BE2C (cell line): ENCODE measurements around the gene OR2C1. TPM values are rescaled to one million over a fixed set of nuclear protein-coding genes. Genes with fewer than 3 reads are reported as not detected.
A peak's percentile ranks its signal among the peaks of the same experiment; 100 is the strongest.

ENCODE experiments used
- DNase-seq: peaks from one replicate; pipeline ENCODE4 v3.0.0-alpha.2; 2020
- H3K27me3 ChIP-seq: fragments of 250-450 bp; sonication (Bioruptor Pico); 2 replicates; pipeline ENCODE4 v1.5.1; 2020; ENCODE audit warnings: mild to moderate bottlenecking
- H3K36me3 ChIP-seq: fragments of 250-450 bp; sonication (Bioruptor Pico); 2 replicates; pipeline ENCODE4 v1.5.1; 2020; ENCODE audit warnings: mild to moderate bottlenecking
- H3K4me1 ChIP-seq: fragments of 250-450 bp; sonication (Bioruptor Pico); 2 replicates; pipeline ENCODE4 v1.5.1; 2020
- H3K4me3 ChIP-seq: 2 replicates; pipeline ENCODE4 v1.5.1; 2011; ENCODE audit warnings: low read depth, low read length
- H3K9me3 ChIP-seq: fragments of 250-450 bp; sonication (Bioruptor Pico); 2 replicates; pipeline ENCODE4 v1.5.1; 2020
- polyA plus RNA-seq: library from polyadenylated mRNA; unstranded; fragments of >200 nt; gene quantifications from one replicate; pipeline ENCODE4 v1.2.1, GENCODE V29; 2012; ENCODE audit warnings: low read depth, missing spikeins; ENCODE audit not compliant: insufficient read length, insufficient read depth
- TF ChIP-seq, protein P1 (sequence below): IDR thresholded peaks from 2 replicates; pipeline ENCODE4 v1.5.1; 2012; ENCODE audit warnings: mild to moderate bottlenecking, low read depth, low read length

Gene OR2C1
- polyA plus RNA-seq, result not detected

- Histone ChIP-seq H3K4me3 (no peak within 1 kb of the TSS), H3K27me3 (peaks cover 40% of the 10 kb centered on the region), H3K4me1 (no peaks in the 10 kb centered on the region), H3K9me3 (no peaks in the 10 kb centered on the region), H3K36me3 (no peaks in the 10 kb centered on the region)
- TF ChIP-seq, protein P1, sequence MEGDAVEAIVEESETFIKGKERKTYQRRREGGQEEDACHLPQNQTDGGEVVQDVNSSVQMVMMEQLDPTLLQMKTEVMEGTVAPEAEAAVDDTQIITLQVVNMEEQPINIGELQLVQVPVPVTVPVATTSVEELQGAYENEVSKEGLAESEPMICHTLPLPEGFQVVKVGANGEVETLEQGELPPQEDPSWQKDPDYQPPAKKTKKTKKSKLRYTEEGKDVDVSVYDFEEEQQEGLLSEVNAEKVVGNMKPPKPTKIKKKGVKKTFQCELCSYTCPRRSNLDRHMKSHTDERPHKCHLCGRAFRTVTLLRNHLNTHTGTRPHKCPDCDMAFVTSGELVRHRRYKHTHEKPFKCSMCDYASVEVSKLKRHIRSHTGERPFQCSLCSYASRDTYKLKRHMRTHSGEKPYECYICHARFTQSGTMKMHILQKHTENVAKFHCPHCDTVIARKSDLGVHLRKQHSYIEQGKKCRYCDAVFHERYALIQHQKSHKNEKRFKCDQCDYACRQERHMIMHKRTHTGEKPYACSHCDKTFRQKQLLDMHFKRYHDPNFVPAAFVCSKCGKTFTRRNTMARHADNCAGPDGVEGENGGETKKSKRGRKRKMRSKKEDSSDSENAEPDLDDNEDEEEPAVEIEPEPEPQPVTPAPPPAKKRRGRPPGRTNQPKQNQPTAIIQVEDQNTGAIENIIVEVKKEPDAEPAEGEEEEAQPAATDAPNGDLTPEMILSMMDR, result no peak
- DNase-seq, result no peak
Observed at GRCh38 chr16:3355589-3355988, at the start of gene OR2C1. Gene OR2C1, plus strand, starts transcription at chr16:3355889. Its CDS starts 52 bp downstream, at chr16:3355941.

DNA sequence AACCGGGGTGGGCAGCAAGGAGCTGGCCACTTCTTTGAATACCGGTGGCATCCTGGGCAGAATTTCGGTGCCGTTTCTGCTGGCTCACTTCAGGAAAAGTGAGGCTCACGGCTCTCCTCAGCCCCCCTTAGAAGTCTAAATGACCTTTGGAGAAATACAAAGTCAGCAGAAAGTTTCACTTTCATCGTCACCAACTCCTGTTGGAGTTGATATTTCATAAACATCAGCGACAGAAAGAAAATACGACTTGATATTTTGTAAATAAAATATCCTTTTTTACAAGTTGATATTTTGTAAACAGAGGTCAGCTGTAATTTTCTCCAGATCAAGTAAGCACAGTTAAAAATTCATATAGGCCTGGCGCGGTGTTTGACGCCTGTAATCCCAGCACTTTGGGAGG lies 49.6 kb upstream of the OR2C1 start:
- peaks cover 39% of the 10 kb centered on the region for H3K36me3 ChIP-seq
- TF ChIP-seq, protein P1, result no peak

DNA sequence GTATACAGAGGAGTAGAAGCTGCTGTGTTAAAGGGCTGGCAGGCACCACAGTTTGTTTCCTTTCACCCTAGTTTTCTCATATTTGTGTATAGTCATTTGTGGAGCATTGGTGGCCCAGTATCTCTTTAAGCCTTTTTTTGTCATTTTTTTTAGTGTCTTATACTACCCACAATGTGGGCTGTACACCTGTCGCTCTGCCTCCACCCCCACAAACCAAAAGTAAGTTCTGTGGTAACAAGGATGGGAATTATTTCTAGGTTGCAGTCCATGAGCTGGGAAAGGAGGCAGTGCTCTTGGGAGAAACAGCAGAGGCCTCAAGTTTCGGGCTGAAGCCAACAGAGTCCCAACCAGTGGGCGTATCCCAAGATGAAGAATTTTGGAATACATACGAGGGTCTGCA lies 44.2 kb upstream of the OR2C1 start:
- H3K4me3 ChIP-seq, result no peak overlapping the region
- H3K9me3 ChIP-seq, result peaks cover under 1% of the 10 kb centered on the region
- no peak for DNase-seq
- H3K27me3 ChIP-seq, result no peaks in the 10 kb centered on the region
- TF ChIP-seq, protein P1, result no peak
- no peaks in the 10 kb centered on the region for H3K4me1 ChIP-seq
- H3K36me3 ChIP-seq, result peaks cover 73% of the 10 kb centered on the region

More for the DNA sequence above, 49.6 kb upstream of the OR2C1 start:
- no peaks in the 10 kb centered on the region for H3K27me3 ChIP-seq
- H3K4me3 ChIP-seq, result peak overlapping the region; percentile 77
- H3K9me3 ChIP-seq, result peaks cover 7% of the 10 kb centered on the region
- no peak for DNase-seq
- no peaks in the 10 kb centered on the region for H3K4me1 ChIP-seq

DNA sequence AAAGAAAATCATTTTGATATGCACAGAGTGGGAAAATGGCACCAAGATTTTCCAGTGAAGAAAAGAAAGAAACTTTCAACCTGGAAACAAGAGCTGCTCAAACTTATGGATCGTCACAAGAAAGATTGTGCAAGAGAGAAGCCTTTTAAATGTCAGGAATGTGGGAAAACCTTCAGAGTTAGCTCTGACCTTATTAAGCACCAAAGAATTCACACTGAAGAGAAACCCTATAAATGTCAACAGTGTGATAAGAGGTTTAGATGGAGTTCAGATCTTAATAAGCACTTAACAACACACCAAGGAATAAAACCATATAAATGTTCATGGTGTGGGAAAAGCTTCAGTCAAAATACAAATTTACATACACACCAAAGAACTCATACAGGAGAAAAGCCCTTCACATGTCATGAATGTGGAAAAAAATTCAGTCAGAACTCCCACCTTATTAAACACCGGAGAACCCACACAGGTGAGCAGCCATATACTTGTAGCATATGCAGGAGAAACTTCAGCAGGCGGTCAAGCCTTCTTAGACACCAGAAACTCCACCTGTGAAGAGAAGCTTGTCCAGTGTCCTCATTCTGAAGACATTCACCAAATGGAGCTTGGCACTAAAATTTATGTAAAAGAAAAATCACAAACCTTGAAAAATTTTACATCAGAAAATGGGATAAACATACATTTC lies 38.2 kb upstream of the OR2C1 start:
- no peaks in the 10 kb centered on the region for H3K27me3 ChIP-seq
- DNase-seq, result no peak
- H3K9me3 ChIP-seq, result peaks cover 8% of the 10 kb centered on the region
- TF ChIP-seq, protein P1, result no peak
- no peak overlapping the region for H3K4me3 ChIP-seq
- H3K4me1 ChIP-seq, result no peaks in the 10 kb centered on the region
- H3K36me3 ChIP-seq, result peaks cover 58% of the 10 kb centered on the region

- H3K9me3 ChIP-seq, result peaks cover 8% of the 10 kb centered on the region
- H3K4me1 ChIP-seq, result no peaks in the 10 kb centered on the region
- no peak for DNase-seq
- H3K36me3 ChIP-seq, result peaks cover 25% of the 10 kb centered on the region
- peaks cover 9% of the 10 kb centered on the region for H3K27me3 ChIP-seq
- TF ChIP-seq, protein P1, result no peak
- H3K4me3 ChIP-seq, result no peak overlapping the region
Observed at GRCh38 chr16:3321816-3322215, 33.9 kb upstream of the OR2C1 start.

GRCh38 chr16:3327514-3327913 lies 28.2 kb upstream of the OR2C1 start:
- H3K27me3 ChIP-seq, result peaks cover 19% of the 10 kb centered on the region
- no peaks in the 10 kb centered on the region for H3K9me3 ChIP-seq
- DNase-seq, result no peak
- TF ChIP-seq, protein P1, result no peak
- no peaks in the 10 kb centered on the region for H3K36me3 ChIP-seq
- no peak overlapping the region for H3K4me3 ChIP-seq
- no peaks in the 10 kb centered on the region for H3K4me1 ChIP-seq
